GM12892 (cell line): ENCODE data around the gene KCTD12.

Experiments used
- POLR2A ChIP-seq: IDR thresholded peaks from 2 replicates; pipeline ENCODE4 v1.6.1; 2011; ENCODE audit warnings: low read depth, low read length, control low read depth
- POLR2AphosphoS5 ChIP-seq: IDR thresholded peaks from 2 replicates; pipeline ENCODE4 v1.6.1; 2011; ENCODE audit warnings: low read depth, low read length, control low read depth
- TAF1 ChIP-seq: IDR thresholded peaks from 2 replicates; pipeline ENCODE4 v1.6.1; 2011; ENCODE audit warnings: low read depth, mild to moderate bottlenecking, control low read depth, low read length, borderline replicate concordance

- TF ChIP-seq POLR2A, result no peak
- TF ChIP-seq TAF1, result no peak
- no peak for TF ChIP-seq POLR2AphosphoS5
Measured at GRCh38 chr13:76846363-76846762, 39.8 kb downstream of the KCTD12 start.
